GM12875 (cell line): ENCODE results near the gene IL13RA1.
"Not testable (repeated sequence)": the region's sequence is repeated elsewhere in the genome, so short reads cannot be mapped to it uniquely, and the experiment has no call there.

Source experiments
- H3K4me3 ChIP-seq: one replicate; pipeline ENCODE4 v1.5.1; 2011; ENCODE audit warnings: low read depth, low read length, control low read depth
- CTCF ChIP-seq: IDR thresholded peaks from 2 replicates; pipeline ENCODE4 v1.5.1; 2011; ENCODE audit warnings: low read depth, mild to moderate bottlenecking, control low read depth, inconsistent platforms, low read length, moderate library complexity, borderline replicate concordance; ENCODE audit not compliant: insufficient read depth

The IL13RA1 gene

DNA sequence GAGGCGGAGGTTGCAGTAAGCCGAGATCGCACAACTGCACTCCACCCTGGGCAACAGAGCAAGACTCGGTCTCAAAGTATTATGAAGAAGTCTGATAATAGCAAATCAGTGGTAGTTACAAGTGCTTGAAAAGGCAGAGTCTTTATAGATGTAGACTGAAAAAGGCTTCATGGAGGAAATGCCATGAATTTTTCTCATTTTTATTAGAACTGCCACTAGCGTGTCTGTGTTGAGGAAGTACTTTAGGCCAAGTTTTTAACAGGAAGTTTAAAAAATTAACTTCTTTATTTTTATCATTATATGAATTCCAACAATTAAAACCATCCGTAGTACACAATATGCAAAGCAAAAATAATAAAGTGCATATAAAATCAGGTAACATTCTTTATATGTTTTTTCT is 32.8 kb upstream of the IL13RA1 start:
- no peak for TF ChIP-seq CTCF
- H3K4me3 ChIP-seq: no peak overlapping the region

DNA sequence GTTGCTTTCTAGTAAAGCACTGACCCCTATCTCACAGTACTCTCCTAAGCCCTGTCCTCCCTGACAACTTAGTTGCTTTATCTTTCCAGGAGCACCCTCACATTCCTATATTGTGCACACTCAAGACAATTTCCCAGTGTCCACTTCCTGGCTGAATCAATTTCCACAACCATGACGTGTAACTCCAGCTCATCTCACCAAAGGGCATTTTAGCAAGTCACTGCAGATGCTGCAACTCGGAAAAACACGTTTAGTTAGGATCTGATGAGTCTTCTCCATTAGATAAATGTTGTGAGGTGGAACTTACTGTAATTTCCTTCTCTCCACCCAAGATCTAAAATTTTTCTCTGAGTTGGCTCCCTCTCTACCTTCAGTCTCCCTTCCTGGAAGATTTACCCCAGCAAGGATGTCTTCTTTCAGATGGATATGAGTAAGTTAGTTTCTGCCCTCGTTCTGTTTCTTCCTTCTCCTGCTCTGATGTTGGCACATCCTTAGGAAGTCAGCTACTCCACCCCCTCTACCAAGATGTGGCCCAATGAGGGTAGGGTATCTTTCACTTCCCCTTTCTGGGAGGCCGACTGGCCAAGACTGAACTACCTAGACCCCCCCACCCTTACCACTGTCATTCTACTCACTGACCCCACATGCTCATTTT is 28.8 kb upstream of the IL13RA1 start:
- TF ChIP-seq CTCF: no peak

DNA sequence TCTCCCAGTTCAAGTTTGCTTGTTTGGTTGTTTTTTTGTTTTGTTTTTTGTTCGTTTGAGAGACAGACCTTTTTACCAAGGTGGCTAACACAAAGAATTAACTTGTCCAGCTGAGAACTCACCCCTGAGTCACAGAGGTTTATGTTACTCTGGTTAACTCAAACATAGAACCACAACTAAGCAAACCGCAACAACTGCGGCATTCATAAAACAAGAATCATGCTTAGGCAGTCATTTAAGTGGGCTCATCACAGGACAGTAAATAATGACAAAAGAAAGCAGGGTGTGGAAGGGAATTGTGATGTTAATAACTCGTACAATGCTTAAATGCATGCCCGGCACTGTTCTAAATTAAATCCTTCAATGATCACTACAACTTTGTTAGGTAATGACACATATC is 24.7 kb upstream of the IL13RA1 start:
- H3K4me3 ChIP-seq: no peak overlapping the region
- TF ChIP-seq CTCF: no peak

More for the DNA sequence above, 28.8 kb upstream of the IL13RA1 start:
- H3K4me3 ChIP-seq: no peak overlapping the region

DNA sequence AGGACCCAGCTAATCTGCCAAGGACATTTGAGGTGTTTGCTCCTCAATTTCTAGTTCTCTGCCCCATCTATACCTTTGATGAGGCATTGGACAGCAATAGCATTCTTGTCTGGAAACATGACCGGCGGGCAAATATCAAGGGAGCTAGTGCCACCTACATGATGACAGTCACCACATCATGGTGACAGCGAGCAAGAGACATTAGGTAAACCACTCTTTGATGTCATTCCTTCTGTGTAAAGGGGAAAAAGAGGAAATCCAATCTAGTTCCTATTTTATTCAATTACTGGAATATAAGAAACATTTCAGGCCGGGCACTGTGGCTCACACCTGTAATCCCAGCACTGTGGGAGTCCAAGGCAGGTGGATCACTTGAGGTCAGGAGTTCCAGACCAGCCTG is 20.7 kb upstream of the IL13RA1 start:
- no peak for TF ChIP-seq CTCF
- no peak overlapping the region for H3K4me3 ChIP-seq

DNA sequence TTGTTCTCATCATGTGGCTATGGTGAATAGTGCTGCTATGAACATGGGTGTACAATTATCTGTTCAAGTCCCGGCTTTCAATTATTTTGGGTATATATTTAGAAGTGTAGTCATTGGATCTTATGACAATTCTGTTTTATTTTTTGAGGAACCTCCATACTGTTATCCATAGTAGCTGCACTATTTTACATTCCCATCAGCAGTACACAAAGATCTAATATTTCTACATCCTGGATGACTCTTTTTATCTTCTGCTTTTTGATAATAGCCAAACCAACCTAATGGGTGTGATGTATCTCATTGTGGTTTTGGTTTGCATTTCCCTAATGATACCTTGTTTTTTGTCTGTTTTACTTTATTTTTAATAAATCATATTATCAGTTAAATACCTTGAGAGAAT is 12.9 kb upstream of the IL13RA1 start:
- H3K4me3 ChIP-seq: no peak overlapping the region
- TF ChIP-seq CTCF: no peak

- H3K4me3 ChIP-seq: not testable (repeated sequence)
Observed at GRCh38 chrX:118715917-118716316, 11.5 kb upstream of the IL13RA1 start.

GRCh38 chrX:118716833-118717232 is 10.6 kb upstream of the IL13RA1 start:
- H3K4me3 ChIP-seq: not testable (repeated sequence)

GRCh38 chrX:118717678-118718391 is 9.6 kb upstream of the IL13RA1 start:
- H3K4me3 ChIP-seq: no peak overlapping the region
- no peak for TF ChIP-seq CTCF
